NCI-H226 (cell line): Measurements from ENCODE around the gene CDH4.
A peak's percentile ranks its signal among the peaks of the same experiment; 100 is the strongest.

ENCODE experiments used
- DNase-seq: peaks from one replicate; pipeline ENCODE4 v3.0.0-alpha.2; 2015

CDH4 gene

DNA sequence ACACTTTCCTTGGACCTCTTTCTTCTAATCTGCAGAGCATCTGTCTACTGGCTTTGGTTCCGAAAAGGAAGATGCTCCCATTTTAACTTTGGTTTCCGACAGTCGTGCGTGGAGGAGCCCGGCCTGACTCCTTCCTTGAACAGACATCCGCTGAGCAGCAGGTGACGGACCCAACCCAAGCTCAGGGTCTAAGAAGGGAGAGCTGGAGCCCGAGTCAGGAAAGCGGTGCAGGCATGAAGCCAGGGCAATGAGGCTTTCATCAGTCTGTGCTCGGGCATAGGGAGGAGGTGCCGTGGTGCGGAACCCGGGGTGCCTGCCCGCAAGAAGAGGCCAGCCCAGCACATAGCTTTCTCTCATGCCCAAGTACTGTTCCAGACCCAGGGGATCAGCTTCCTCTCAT lies 109.4 kb downstream of the CDH4 start:
- no peak for DNase-seq

DNA sequence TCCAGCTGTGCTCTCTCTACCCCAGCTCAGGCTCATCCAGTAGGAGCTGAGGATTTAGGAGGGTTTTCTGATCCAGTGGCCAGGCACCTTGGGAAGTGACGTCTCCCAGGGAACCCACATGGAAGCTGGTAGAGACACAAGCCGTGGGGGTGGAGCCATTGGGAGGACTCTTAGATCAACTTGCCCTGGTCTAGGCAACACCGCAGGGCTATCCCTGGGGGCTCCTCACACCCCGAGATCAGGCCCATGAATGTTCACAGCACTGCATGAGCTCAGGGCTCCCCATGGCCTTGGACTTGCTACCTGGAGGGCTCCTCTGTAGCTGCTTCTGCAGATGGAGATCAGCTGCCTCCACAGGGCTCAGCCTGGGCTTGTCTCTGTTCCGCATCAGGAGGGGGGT lies 112.1 kb downstream of the CDH4 start:
- no peak for DNase-seq

DNA sequence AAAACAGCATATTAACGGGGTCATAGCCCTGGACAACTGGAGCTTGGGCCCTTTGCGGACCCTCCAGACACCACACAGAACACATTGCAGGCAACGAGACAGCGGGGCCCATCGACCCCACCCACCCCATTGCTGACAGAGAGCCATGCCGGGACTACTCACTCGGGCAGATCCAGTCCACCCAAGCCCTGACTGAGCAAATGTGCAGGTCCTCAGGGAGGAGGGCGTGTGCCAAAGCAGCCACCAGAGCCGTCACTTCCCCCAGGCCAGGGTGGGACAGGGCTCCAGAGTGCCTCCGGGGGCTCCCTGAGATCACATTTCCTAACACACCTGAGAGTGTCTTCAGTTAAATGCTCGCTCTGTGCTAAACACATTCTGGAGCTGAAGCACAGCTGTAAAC lies 114.9 kb downstream of the CDH4 start:
- no peak for DNase-seq

DNA sequence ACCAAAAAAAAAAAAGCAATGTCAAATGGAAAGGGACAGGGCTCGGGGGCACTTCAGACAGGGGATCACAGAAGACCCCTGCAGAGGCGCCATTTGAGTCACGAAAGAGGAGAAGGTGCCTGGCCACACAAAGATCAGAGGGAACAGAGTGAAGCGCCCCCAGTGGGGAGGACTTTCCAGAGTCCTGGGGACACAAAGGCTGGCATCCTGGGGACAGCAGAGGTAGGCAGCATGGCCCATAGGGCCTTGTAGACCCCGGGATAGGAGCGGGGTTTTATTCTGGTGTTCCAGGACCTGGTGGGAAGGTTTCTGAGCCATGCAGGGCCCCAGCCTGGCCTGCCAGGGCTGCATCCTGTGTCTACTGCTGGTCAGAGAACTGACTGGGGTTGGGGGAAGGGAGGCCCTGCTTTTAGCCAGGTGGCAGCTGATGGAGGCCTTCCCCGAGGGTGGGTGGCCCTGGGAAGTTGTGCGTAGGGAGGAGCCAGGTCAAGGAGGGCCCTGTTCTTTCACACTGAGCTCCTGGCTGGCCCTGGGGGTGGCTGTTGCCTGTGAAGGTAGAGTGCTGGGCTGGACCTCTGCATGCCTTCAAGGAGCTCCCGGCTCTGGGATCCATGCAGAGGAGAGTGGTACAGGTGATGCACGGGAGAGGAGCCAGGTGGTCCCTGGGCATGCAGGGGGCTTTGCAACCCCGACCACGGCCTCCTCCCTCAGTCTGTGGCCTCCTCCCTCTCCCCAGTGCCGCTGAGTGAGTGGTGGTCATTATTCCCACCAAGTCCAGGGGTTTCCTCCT lies 117.9 kb downstream of the CDH4 start:
- no peak for DNase-seq

DNA sequence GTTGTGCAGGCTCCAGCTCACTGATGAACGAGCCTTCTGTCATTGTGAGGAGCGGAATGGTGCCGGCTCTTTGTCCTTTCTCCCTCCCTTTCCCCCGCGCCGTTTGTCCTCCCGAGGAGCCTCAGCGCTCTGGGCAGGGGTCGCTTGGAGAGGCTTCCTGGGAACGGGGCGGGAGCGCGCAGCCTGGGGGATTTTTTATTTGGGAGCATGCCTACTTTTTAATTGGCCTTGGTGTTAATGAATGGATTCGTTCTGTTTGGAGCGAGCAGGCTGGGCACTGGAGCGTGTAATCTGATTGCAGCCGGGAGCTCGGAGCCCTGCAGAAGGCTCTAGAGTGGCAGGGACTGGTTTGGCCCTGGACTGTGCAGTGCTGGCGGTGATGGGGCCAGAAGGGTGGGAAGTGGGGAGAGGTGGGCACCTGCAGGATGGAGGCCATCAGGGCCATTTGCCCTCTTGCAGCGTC lies 118.8 kb downstream of the CDH4 start:
- DNase-seq = no peak

DNA sequence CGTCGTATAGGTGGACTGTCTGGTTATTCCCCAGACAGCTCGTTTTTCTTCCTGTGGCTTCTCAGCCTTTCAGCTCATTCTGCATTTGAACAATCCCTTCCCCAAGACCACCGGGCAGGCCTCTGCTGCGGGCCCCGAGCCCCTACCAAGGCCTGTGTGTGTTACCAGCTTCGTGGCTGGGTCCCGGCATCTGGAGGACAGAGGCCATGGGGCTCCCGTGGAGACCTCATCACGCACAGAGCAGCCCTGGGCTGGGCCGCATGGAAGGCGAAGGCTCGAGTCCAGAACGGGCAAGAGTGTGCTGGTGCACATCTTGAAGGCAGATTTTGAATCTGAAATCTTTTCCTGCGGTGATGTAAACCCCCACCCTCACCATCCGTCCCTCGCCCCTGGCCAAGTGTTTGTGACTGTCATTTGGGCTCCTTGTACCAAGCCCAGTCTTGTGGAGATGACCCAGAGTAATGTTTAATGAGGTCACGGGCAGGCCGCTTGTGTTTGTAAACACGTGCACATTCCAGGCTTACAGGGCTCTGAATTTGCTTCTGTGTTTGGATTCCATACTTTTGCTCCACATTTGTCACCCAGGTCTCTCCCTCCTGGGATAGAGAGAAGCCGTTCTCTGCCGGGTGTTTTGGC lies 119.6 kb downstream of the CDH4 start:
- DNase-seq = no peak

DNA sequence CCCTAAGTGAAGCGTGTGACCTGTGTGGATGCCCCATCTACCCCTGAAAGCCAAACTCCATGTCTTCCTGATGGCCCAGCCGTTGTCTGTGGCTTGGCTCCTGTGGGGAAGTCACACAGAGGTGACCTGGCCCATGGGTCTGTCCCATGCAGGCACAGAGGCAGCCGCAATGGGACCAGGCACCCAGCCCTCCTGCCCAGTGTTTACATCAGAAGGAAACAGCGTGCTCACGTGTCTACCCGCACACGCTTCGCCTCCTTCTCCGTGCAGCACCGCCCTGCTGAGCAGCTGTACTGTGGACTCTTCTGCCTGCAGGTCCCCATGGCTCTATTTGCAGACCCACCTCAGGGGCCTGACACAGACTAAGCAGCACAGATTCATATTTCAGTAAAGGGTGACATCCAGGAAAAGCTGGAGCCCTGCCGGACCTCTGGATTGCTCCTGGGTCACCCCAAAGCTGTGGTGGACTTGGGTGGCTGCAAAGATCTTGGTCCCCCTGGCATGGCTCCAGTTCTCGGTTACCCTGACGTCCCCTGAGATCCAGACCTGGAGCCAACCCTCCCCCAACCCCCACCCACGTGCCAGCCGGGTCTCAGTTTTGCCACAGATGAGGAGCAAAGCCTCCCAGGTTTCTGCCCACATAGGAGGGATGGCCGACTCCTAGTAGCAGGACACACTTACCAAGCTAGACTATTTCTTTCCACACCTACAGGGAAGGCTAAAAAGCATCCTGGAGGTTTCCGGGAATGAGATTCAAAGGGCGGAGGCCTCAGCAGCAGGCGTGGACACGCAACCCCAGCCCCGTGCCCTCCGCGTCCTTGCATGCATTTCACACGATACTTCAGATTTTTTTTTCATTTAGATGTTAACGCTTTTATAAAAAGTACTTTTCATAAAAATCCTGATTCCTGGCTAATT lies 120.3 kb downstream of the CDH4 start:
- no peak for DNase-seq

DNA sequence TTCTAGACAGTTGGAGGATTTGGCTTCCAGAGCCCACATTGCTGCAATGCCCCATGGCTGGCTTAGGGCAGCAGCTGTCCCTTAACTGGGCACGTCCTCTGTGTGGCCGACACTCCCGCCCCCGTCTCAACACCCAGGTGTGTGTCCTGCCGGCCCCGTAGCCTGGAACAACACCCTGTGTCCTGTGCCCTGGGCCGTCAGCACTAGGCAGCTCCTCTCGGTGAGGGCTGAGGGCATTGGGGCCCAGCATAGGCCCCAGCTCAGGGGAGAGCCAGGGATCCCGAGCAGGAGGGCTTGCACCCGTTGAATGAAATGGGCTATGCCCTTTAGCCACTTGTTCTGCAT lies 121.0 kb downstream of the CDH4 start:
- no peak for DNase-seq

DNA sequence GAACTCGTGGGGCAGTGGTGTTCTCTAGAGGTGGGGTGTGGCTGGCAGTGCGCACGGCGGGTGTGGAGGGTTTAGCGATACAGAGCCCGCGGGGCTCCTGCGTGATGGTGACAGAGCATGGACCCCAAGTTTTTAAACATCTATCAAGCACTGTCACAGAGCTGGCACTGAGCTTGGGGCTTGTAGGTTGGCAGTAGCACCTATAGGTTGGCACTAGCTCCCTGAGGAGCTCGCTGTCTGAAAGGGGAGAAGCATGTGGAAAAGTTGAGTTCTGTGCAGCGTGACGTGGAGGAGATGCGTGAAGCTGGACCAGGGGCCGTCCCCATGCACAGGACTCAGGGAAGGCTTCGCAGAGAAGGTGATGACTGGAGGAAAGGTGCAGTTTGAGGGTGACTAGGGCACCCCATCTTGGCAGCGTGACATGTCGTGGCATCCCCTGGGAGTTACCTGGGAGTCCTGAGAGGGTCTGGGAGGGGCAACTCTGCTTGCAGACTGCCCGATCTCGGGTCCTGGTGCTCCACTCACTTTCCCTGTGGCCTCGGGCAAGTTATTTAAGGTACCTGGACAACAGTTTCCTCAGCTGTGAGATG lies 122.0 kb downstream of the CDH4 start:
- DNase-seq = no peak

DNA sequence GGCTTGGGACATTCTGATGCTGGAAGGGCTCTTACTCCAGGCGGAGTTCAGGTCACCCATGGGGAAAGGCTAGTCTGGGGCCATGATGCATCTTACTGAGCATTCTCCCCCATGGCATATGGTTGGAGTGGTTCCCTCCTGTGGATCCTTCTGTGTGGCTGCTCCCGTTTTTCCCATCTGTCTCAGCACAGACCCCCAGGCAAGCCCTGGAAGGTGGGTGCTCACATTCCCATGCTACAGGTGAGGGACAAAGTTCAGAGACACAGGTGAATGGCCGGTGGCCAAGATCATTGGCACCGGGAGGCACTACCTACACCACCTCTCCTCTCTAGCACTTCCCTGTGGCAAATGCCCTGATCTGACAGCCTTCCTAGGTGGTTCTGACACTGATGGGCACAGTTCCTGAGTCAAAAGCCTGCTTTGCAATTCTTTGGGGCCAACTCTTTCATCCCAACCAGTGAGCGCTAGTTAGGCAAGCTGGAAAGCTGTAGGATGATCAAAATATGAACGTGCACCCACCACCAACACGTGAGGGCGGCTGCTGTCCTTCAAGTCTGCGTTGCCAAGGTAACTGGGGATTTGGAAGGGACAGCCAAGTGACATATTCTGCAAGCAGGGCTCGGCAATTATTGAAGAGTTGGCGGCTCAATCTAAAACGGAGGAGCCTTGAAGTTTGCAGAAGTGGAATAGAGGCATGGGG lies 124.6 kb downstream of the CDH4 start:
- DNase-seq = no peak

DNA sequence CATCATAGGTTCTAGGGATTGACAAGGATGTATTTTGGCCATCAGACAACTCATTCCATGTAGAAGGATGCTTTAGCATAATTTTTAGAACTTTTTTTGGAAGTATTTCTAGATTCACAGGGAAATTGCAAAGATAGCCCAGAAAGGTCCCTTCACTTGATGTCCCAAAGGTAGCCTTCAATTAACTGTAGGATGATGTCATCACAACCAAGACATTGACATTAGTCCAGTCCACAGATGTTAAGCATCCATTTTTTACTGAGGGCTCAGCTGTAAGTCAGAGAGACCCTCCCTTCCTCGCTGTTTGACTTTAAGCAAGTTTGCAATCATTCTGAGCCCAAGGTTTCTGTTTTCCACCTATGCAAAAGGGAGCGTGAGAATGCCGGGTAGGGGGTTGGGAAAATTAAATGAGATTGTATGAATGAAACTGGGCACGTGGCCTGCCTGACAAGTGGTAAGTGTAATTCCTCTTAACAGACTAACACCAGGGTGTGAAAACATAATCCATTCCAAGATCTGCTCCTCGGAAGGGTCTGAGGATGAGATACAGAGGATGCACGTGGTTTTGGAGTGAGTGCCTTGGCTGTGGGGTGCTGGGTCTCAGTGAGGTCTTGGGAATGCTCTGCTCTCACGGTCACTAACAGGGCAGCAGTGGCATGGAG lies 126.8 kb downstream of the CDH4 start:
- DNase-seq = no peak

DNA sequence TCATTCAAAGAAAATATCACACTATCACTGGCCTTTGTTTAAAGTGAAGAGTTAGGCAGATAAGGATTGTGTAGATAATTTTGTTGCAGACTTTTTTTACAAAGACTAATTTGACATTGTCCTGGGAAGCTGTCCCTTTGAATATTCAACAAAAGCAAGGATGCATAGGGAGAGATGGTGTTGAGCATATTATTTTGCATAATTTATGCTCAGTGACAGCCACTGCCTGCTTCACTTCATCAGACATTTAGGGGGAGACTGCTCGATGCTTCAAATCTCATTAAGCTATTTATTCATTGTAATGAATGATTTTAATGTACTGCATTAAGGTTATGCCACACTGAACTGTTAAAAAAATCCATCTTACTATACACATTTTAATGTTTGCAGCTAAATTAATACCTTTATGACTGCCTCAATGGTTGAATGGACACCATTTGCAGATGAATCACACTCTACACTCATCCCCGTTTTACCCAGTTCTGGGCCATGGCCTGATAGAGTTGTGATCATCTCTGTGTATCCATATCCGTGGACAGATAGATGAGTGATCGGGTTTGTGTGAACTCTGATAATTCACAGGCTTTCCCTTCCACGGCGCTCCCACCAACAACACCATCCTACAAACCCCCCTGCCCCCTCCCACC lies 128.0 kb downstream of the CDH4 start:
- no peak for DNase-seq

DNA sequence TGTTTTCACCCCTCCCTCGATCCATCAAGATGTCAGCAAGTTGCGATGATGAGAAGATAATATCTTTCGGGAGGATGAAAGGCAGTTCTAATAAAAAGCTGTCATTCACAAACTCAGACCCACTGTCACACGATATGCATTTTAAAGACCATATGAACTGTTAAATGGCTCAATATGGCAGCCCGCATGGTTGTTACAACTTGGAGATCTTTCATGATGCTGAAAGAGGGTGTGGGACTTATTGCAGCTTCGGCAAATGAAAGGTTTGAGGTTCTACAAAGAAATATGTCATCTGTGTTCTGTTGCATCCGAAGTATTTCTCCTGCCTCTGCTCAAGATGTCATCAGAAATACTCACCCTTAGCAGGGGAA lies 128.5 kb downstream of the CDH4 start:
- DNase-seq = no peak

DNA sequence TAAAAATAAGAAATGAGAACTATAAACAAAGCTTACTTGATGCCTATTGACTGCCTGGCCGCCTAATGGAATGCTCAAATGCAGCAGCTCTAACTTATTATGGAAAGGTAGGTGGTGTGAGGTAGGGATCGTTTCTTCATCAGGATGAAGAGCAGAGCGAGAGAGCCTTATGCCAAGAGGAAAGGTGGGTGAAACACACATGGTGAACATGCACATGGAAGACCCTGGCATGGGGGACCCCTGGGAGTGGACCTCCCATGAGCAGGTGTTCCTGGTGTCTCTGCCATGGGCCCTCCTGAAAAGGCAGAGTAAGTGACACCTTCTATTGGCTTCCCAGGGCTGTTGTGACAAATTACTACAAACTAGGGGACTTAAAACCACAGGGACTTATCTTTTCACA lies 130.1 kb downstream of the CDH4 start:
- no peak for DNase-seq

DNA sequence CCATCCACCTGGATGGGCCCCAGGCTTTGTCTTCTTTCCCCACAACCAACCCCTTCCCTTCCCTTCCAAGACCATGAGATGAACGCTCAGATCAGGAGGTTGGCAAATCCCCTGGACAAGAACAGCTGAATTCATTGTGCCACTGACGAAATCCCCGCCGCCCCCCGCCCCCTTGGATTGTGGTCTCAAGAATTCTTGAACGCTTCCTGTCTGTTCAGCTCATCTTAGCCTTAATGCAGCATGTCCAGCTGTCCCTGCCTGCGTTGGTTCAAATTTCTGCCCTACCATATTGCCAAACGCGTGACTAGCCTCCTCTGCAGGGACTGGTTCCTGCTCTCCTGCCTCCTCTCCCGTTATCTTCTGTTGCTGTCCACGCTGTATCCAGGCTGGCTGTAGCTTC lies 133.2 kb downstream of the CDH4 start:
- DNase-seq = no peak

DNA sequence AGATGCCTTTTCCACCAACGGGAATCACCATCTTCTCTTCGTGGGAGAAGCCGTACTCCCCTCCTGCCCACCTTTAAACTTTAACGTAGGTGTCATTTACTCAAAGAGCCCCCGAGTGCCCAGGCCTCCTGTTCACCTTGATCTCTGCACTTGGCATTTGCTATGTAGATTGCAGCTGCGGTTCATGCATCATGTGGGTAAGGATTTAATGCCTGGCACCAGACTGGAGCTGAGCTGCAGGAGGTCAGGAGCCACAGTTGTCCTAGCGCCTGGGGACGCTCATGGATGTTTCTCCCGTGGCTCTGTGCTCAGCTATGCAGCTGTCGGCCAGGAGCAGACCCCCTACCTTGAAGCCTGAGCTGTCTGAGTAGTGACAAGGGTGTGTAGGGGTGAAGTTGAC lies 133.7 kb downstream of the CDH4 start:
- no peak for DNase-seq

DNA sequence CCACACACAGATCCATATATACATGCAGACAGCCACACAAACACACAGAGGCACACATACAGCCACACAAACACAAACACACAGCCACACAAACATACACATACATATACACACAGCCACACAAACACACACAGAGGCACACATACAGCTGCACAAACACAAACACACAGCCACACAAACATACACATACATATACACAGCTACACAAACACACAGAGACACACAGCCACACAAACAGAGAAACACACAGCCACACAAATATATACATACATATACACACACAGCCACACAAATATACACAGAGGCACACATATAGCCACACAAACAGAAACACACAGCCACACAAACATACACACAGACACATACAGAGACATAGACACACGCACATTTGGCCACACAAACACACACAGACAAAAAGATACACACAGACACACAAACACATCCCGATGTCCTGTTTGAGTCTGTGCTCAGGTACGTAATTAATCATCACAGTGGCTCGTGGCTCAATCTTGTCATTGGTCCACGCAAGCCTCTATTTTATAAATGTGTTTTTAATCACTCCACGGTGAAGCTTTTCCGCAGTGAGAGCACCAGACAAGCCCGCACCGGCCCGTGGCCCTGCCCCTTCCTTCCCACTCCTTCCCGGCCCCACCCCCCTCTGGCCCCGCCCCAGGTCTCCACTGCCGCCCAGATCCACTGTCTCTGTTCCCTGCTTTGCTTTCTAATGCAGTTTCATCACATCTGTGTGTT lies 135.3 kb downstream of the CDH4 start:
- peak; percentile 50 for DNase-seq

DNA sequence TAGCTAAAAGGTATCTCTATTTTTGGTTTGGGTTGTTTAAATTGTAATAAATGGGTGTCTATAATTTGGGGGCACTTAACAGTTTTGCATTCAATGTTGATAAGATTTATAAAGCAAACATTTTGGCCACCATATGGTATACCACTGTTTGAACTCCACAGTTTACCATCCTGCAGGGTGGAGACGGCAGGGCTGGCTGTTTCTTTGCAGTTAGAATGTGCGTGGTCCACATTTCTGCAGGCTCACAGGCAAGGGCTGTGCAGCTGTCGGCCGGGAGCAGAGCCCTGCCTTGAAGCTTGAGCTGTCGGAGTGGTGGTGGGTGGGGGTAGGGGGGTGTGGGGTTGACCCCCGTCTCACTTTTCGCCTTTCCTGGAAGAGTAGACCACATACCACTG lies 135.9 kb downstream of the CDH4 start:
- DNase-seq = no peak

DNA sequence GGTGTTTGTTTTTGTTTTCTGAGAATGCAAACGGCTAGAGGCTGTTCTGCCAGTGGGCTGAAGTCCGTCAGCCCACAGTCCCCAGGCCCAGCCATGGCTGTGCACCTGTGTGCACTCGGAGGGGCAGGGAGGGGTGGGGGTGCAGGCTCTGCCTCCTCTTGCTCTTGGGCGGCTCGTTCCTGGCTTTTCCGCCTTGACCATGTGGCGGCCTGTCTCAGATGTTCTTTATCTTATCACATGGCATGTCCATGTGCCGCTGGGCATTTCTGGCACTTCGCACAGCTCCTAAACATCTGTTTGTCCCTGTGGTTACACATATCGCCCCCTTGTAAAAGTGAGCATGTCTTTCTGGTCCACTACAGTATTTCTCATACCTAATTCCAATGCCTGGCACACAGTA lies 137.0 kb downstream of the CDH4 start:
- no peak for DNase-seq

DNA sequence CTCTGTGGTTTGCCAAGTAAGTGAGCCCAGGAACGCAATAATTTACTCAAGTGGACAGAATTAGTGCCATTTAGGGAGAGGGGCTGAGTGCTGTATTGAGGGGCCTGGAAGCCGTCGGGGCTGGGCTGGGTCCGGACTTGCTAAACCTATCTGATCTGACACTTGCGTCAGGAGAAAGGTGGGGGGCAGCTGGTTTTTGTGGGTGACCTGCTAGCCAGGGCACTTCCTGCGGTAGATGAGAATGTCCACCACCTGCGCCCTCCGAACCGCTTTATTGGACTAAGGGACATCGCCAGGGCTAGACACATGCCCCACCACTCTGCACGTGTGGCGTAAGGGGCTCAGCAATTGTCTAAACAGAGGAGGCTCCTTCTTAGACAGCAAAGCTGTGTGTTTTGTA lies 139.1 kb downstream of the CDH4 start:
- DNase-seq = no peak
